GM18868 (cell line): ENCODE measurements around the gene LSM14A.
"Not testable (repeated sequence)": the region's sequence is repeated elsewhere in the genome, so short reads cannot be mapped to it uniquely, and the experiment has no call there.

Experiments used
- ATAC-seq: cut with Tn5 transposase; IDR thresholded peaks from one replicate; pipeline ENCODE4 v1.9.1; 2021; ENCODE audit warnings: mild to moderate bottlenecking, moderate library complexity; ENCODE audit not compliant: unreplicated experiment

Gene LSM14A

DNA sequence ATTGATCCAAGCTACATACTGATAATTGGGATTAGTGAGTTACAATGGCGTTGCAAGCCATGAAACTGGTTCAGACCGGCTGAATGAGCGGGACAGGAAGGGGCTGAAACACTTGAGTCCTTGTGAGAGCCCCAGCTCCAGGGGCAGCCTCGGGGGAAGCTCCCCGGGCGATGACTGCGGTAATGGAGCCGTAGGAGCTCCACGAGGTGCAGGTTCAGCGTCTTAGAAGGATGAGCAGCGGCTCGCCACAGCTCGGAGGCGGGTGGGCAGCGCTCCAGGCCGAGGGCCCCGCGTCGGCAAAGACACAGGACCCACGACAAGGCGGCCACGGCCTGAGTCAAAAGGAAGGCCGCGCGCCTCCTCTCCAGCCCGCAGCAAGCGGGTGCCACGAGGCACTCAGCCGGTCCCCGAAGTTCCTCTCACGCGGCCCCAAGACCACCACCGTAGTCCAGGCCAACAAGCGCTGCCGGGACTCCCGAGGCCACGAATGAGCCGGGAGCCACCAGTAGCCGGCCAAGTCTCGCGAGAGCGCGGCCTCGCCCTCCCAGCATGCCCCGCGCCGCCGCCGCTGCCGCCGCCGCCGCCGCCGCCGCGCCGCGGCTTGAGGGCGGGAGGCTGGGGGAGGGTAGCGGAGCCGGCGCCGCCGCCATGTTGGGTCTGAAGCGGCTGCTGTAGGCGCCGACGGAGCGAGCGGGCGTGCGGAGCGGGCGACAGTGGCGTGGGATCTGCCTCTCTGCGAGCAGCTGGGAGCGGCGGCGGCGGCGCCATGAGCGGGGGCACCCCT, at the start of gene LSM14A:
LSM14A (plus strand) TSS at position 628 of the 784 bp plus-strand sequence; CDS start at position 767, 139 bp downstream.
- ATAC-seq: peak; percentile 69

GRCh38 chr19:34124828-34125227, 47.5 kb upstream of the LSM14A start:
- ATAC-seq: no peak

DNA sequence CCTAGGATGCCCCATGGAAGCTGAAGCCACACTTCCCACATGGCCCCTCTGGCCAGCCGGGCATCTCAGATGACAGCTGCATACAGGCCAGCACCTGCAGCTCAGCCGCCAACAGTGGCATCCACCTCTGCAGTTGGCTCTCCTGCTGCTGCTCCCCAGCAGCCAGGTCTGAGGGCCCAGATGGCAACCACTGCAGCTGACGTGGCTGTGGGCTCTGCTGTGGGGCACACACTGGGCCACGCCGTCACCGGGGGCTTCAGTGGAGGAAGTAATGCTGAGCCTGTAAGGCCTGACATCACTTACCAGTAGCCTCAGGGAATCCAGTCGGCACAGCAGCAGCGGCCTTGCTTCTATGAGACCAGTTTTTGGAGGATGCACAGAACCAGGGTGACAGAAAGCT, 45.3 kb upstream of the LSM14A start:
- ATAC-seq: no peak

GRCh38 chr19:34127684-34128189, 44.6 kb upstream of the LSM14A start:
- ATAC-seq: no peak

GRCh38 chr19:34128558-34129250, 43.6 kb upstream of the LSM14A start:
- no peak for ATAC-seq

GRCh38 chr19:34131100-34131499, 41.2 kb upstream of the LSM14A start:
- no peak for ATAC-seq

- ATAC-seq: not testable (repeated sequence)
Measured at GRCh38 chr19:34132145-34132544, 40.2 kb upstream of the LSM14A start.

- not testable (repeated sequence) for ATAC-seq
Measured at GRCh38 chr19:34132706-34133105, 39.6 kb upstream of the LSM14A start.

DNA sequence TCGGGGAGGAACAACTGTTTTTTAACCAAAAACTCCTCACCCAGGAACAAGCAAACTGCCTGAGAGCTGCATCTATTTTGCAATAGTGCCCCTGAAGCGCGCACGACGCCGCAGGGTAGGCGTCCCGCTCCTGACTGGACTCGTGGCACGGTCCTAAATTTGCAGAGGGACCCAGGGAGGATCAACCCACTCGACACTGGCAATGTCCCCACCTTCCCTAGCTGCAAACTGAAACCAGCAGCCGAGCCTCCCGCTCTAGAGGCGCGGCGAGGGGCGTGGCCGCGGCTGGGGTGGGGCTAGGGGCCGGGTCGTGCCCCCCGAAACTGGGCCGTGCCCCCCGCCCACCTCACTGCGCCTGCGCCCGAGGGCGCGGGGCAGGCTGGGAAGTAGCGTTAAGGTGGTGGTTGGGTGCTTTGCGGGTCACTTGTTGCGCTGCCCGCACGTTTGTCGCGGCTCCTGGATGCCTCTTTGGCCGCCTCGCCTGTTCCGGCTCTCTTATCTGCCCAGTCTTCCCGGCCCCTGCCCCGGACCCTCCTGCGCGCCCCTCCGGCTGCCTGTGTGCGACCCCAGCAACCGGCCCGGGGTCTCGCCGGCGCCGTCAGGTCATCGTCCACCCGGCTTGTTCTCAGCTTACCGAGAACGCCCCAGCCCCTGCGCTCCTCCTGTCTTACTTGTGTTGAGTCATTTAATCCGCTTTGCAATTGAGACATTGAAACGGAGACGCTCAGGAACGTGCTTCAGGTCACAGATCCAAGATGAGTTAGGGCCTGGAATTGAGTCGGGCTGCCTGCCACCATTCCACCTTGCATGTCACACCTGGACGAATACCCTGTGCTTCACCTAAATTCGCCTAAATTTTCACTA, 37.9 kb upstream of the LSM14A start:
- ATAC-seq: peak; percentile 95

- ATAC-seq: no peak
Measured at GRCh38 chr19:34135054-34135800, 37.1 kb upstream of the LSM14A start.

DNA sequence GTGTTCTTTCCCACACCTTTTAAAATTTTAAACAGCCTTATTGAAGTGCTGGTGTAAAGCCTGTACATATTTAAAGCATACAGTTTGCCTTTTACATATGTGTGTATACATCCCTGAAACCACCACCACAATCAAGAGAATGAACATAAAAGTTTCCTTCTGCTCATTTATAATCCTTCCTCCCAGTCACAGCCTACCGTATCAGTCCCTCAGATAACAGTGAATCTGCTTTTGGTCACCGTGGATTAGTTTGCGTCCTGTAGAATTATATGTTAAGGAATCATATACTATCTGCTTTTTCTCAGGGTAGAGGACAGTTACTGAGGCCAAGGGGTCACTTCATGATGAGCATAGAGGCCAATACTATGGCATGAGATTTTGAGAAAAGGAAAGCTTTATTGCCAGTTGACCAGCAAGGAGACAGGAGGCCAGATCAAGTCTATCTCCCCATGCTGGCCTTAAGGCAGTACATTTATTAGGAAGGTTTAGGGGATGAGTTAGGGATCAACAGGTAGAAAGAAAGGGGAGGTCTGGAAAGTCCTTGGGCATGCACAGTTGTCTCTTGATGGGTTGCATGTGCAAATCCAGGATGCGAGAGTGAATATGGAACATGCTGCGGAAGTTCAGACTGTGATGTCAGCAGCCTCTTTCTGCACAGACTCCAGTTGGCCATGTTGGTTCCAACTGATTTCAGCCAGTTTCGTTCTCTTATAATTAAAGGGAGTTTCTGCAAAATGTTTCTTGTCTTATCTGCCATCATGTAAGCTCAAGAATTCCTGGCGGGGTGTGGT, 36.3 kb upstream of the LSM14A start:
- ATAC-seq: no peak

DNA sequence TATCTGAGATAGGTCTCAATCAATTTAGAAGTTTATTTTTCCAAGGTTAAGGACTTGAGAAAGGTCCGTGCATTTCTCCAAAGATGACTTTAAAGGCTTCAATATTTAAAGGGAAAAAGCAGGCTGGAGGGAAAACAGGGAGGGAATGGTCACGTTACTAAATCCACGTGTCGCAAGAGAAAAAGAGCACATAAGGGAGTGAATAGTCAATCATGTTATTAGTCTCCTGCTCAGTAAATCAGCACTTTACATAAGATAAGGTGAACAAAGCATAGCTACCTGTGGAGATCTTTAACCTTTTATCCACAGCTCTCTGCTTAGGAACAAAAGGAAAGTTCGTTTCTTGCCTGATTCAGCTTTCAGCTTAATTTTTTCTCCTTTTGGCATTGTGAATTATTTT, 31.3 kb upstream of the LSM14A start:
- no peak for ATAC-seq

DNA sequence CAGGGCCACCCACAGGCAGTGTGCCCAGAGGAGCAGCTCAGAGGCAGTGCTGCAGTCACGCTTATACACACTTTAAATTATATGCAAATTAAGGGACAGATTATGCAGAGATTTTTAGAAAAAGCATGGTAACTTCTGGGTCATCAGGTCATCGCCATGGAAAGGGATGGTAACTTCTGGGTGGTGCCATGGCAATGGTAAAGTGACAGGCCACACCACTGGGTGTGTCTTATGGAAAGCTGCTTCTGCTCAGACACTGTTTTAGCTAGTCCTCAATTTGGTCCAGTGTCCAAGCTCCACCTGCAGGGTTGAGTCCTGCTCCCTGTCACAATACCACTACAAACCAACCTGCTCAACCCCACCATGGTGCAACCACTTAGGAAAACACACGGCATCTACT, 29.9 kb upstream of the LSM14A start:
- ATAC-seq: no peak

DNA sequence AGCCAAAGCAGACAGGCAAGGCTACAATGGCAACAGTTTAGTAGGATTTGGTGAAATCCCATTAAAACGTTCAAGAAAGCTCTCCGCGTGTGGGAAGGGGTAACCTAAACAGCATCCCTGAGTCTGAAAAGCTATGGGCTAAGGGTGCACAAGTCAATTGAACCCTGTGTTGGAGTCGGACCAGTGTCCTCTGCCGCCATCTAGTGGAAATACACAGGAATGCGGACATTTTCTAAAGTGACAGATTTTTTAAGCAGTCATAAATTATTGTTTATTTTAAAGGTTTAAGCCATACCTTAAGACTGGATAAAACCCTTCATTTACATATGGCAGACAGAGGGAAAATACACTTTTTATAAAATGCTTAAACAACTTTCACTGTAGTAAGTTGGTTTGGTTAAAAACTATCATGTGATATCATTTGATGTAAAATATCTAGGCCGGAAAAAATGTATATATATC, 26.5 kb upstream of the LSM14A start:
- ATAC-seq: no peak

- no peak for ATAC-seq
Measured at GRCh38 chr19:34148658-34149185, 23.6 kb upstream of the LSM14A start.

GRCh38 chr19:34149873-34150272, 22.4 kb upstream of the LSM14A start:
- ATAC-seq: no peak

GRCh38 chr19:34150558-34150957, 21.7 kb upstream of the LSM14A start:
- ATAC-seq: no peak

DNA sequence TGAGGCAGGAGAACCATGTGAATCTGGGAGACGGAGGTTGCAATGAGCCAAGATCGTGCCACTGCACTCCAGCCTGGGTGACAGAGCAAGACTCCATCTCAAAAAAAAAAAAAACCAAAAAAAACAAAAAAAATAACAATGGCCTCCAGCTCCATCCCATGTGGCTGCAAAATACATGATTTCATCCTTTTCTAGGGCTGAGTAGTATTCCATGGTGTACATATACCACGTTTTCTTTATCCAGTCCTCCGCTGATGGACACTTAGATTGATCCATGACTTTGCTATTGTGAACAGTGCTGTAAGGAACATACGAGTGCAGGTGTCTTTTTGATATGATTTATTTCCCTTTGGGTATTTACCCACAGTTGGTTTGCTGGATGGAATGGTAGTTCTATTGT, 20.9 kb upstream of the LSM14A start:
- no peak for ATAC-seq

DNA sequence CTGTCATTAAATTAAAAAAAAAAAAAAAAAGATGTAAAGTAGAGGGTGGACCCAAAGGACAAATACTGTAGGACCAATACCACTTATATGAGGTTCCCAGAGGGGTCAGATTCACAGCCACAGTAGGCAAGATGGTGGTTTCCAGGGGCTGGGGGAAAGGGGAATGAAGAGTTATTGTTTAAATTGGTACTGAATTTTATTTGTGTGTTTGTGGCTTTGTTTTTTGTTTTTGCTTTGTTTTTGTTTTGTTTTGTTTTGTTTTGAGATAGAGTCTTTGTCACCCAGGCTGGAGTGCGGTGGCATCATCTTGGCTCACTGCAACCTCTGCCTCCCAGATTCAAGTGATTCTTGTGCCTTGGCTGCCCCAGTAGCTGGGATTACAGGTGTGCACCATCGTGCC, 17.9 kb upstream of the LSM14A start:
- ATAC-seq: no peak
